GM10266 (cell line): Measurements from ENCODE around the gene TRIOBP.

ENCODE experiments used
- DNase-seq: peaks from one replicate; pipeline ENCODE4 v3.0.0; 2012; ENCODE audit errors: extremely low spot score
- TF ChIP-seq, protein P1 (sequence below): IDR thresholded peaks from 2 replicates; pipeline ENCODE4 v1.5.1; 2012; ENCODE audit warnings: mild to moderate bottlenecking, low read depth; ENCODE audit not compliant: control insufficient read depth, insufficient read depth; ENCODE audit errors: missing control alignments

TRIOBP gene

GRCh38 chr22:37802310-37803194 lies 105.7 kb downstream of the TRIOBP start:
- TF ChIP-seq, protein P1, sequence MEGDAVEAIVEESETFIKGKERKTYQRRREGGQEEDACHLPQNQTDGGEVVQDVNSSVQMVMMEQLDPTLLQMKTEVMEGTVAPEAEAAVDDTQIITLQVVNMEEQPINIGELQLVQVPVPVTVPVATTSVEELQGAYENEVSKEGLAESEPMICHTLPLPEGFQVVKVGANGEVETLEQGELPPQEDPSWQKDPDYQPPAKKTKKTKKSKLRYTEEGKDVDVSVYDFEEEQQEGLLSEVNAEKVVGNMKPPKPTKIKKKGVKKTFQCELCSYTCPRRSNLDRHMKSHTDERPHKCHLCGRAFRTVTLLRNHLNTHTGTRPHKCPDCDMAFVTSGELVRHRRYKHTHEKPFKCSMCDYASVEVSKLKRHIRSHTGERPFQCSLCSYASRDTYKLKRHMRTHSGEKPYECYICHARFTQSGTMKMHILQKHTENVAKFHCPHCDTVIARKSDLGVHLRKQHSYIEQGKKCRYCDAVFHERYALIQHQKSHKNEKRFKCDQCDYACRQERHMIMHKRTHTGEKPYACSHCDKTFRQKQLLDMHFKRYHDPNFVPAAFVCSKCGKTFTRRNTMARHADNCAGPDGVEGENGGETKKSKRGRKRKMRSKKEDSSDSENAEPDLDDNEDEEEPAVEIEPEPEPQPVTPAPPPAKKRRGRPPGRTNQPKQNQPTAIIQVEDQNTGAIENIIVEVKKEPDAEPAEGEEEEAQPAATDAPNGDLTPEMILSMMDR = no peak
- DNase-seq = peak; percentile 64

DNA sequence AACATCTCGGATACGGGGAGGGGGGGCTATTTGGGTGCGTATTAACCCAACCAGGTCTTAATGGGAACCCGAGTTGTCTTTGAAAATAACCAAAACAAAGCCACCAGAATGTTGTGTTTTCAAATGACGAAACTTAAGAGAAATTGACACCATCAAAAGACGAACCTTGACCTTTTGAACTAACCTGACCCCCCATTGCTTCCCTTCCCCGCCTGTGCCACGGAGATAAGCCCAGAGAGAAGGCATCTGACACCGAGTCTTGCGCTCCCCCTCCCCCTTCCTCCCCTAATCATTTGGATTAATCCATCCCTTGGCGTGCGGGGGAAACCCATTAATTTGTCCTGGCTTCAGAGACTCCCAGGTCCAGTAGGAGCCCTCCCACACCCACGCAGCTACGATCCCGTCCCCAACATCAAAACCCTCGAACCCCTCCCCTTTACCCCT lies 106.4 kb downstream of the TRIOBP start:
- peak; percentile 52 for DNase-seq
- TF ChIP-seq, protein P1 = no peak

- no peak for DNase-seq
- TF ChIP-seq, protein P1 = no peak
Measured at GRCh38 chr22:37803639-37804351, 106.9 kb downstream of the TRIOBP start.

DNA sequence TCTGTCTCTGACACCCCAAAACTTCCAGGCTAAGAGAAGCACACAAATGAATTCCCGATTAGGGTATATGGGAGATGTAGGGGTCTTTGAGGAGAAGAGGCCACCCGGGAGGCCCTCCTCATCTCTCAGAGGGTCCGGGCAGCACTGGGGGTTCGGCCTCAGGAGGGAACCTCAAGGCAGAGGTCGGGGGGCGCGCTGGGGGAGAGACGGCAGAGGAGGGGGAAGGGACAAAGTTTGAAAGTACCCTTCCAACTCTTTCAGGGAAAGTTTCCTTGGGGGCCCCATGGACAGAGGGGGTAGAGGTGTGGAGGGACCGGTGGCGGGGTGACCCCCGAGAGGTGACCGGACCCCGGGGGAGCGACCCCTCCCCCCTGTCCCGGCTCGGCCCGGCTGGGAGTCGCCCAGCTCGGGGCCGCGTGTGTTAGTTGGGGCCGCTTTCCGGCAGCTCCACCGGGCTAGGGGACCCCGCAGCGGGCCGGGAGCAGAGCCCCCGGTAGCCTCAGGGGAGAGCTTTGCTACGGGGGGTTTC lies 107.6 kb downstream of the TRIOBP start:
- DNase-seq = no peak
- TF ChIP-seq, protein P1 = no peak

GRCh38 chr22:37804881-37805809 lies 108.3 kb downstream of the TRIOBP start:
- DNase-seq = peak; percentile 81

GRCh38 chr22:37805810-37806277 lies 109.0 kb downstream of the TRIOBP start:
- TF ChIP-seq, protein P1 = no peak
- no peak for DNase-seq

More at GRCh38 chr22:37804881-37805809, 108.3 kb downstream of the TRIOBP start:
- TF ChIP-seq, protein P1 = no peak
